ENCODE results near the gene PDCD1. TPM values are rescaled to one million over a fixed set of nuclear protein-coding genes. Genes with fewer than 3 reads are reported as not detected.

PDCD1 gene
- total RNA-seq, 1 experiment from 2014 or later, result not detected

GRCh38 chr2:241893265-241893664 is 34.6 kb upstream of the PDCD1 start:
- POLR2A ChIA-PET (ENCODE audit: unreplicated experiment), result no interaction called here
- peaks cover 16% of the 10 kb centered on the region; the same call in 1 of the 2 replicates for H3K4me1 ChIP-seq (replicated peaks; ENCODE audit: insufficient read depth)
- no peaks in the 10 kb centered on the region for H3K79me2 ChIP-seq (ENCODE audit: low read depth)
- no TSS peak for BruUV-seq (replicated peaks)
- H3K9me3 ChIP-seq (ENCODE audit: insufficient read depth, low read depth), result no peaks in the 10 kb centered on the region
- no peak overlapping the region for H3K4me2 ChIP-seq
- H4K20me1 ChIP-seq (ENCODE audit: insufficient read depth), result no peaks in the 10 kb centered on the region
- peaks cover 34% of the 10 kb centered on the region for H3K27me3 ChIP-seq (ENCODE audit: insufficient read depth, low read depth)
- intact Hi-C loops (cut with micrococcal nuclease; ENCODE audit: unreplicated experiment), result no loop called here
- H3K9me2 ChIP-seq (ENCODE audit: insufficient read depth), result no peaks in the 10 kb centered on the region
- no peak for DNase-seq
- TF ChIP-seq, protein P1, sequence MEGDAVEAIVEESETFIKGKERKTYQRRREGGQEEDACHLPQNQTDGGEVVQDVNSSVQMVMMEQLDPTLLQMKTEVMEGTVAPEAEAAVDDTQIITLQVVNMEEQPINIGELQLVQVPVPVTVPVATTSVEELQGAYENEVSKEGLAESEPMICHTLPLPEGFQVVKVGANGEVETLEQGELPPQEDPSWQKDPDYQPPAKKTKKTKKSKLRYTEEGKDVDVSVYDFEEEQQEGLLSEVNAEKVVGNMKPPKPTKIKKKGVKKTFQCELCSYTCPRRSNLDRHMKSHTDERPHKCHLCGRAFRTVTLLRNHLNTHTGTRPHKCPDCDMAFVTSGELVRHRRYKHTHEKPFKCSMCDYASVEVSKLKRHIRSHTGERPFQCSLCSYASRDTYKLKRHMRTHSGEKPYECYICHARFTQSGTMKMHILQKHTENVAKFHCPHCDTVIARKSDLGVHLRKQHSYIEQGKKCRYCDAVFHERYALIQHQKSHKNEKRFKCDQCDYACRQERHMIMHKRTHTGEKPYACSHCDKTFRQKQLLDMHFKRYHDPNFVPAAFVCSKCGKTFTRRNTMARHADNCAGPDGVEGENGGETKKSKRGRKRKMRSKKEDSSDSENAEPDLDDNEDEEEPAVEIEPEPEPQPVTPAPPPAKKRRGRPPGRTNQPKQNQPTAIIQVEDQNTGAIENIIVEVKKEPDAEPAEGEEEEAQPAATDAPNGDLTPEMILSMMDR (conservative IDR thresholded peaks at IDR 0.05), result no peak
- TF ChIP-seq EZH2 (IDR thresholded peaks at IDR 0.05; ENCODE audit: low read depth), result no peak
- CTCF ChIA-PET, result no interaction called here
- H3K27ac ChIP-seq, result no peak overlapping the region
- H3K36me3 ChIP-seq (ENCODE audit: low read depth), result no peaks in the 10 kb centered on the region
- H2AFZ ChIP-seq, result no peak overlapping the region
- H3K4me3 ChIP-seq, result no peak overlapping the region
- 0 out of 2 replicates have a peak, but pooled peaks cover 6% of the 10 kb centered on the region for H3F3A ChIP-seq (ENCODE audit: insufficient read depth, low read depth)

- no peaks in the 10 kb centered on the region for H4K20me1 ChIP-seq (ENCODE audit: insufficient read depth)
- no peaks in the 10 kb centered on the region for H3K36me3 ChIP-seq (ENCODE audit: low read depth)
- H3K4me1 ChIP-seq (replicated peaks; ENCODE audit: insufficient read depth), result peaks cover 16% of the 10 kb centered on the region; the same call in 1 of the 2 replicates
- peak overlapping the region; percentile 27; the same call in 1 of the 2 replicates for H3K4me2 ChIP-seq
- no peaks in the 10 kb centered on the region for H3K9me2 ChIP-seq (ENCODE audit: insufficient read depth)
- no peak overlapping the region for H2AFZ ChIP-seq
- H3K79me2 ChIP-seq (ENCODE audit: low read depth), result no peaks in the 10 kb centered on the region
- H3K9me3 ChIP-seq (ENCODE audit: insufficient read depth, low read depth), result no peaks in the 10 kb centered on the region
- BruUV-seq (replicated peaks), result no TSS peak
- H3K27ac ChIP-seq, result no peak overlapping the region
- H3K27me3 ChIP-seq (ENCODE audit: insufficient read depth, low read depth), result peaks cover 26% of the 10 kb centered on the region
- peak in 1 of 2 experiments; percentile 60 for DNase-seq
- TF ChIP-seq, protein P1 (conservative IDR thresholded peaks at IDR 0.05), result no peak
- TF ChIP-seq EZH2 (IDR thresholded peaks at IDR 0.05; ENCODE audit: low read depth), result no peak
- POLR2A ChIA-PET (ENCODE audit: unreplicated experiment), result no interaction called here
- CTCF ChIA-PET, result interaction anchor here (0.6 kb wide), 1 partner anchor 297 kb away, joined by 3 read pairs; no protein-coding TSS in a partner anchor
- H3F3A ChIP-seq (ENCODE audit: insufficient read depth, low read depth), result 0 out of 2 replicates have a peak, but pooled peaks cover 6% of the 10 kb centered on the region
- intact Hi-C loops (cut with micrococcal nuclease; ENCODE audit: unreplicated experiment), result no loop called here
- no peak overlapping the region for H3K4me3 ChIP-seq
Measured at GRCh38 chr2:241892299-241893137, 33.8 kb upstream of the PDCD1 start.

- POLR2A ChIA-PET (ENCODE audit: unreplicated experiment), result no interaction called here
- CTCF ChIA-PET, result interaction anchor here (0.8 kb wide), 1 partner anchor 13 kb away, joined by 4 read pairs; no protein-coding TSS in a partner anchor
- H3K27me3 ChIP-seq (ENCODE audit: insufficient read depth, low read depth), result peaks cover 25% of the 10 kb centered on the region
- no peak for TF ChIP-seq EZH2 (IDR thresholded peaks at IDR 0.05; ENCODE audit: low read depth)
- TF ChIP-seq, protein P1 (conservative IDR thresholded peaks at IDR 0.05), result no peak
- no peaks in the 10 kb centered on the region for H3K9me3 ChIP-seq (ENCODE audit: insufficient read depth, low read depth)
- no peak overlapping the region for H3K4me2 ChIP-seq
- no peak for DNase-seq
- intact Hi-C loops (cut with micrococcal nuclease; ENCODE audit: unreplicated experiment), result no loop called here
- no peaks in the 10 kb centered on the region for H3K36me3 ChIP-seq (ENCODE audit: low read depth)
- H3F3A ChIP-seq (ENCODE audit: insufficient read depth, low read depth), result 0 out of 2 replicates have a peak, but pooled peaks cover 6% of the 10 kb centered on the region
- no peaks in the 10 kb centered on the region for H3K79me2 ChIP-seq (ENCODE audit: low read depth)
- no peaks in the 10 kb centered on the region for H4K20me1 ChIP-seq (ENCODE audit: insufficient read depth)
- H2AFZ ChIP-seq, result no peak overlapping the region
- H3K4me3 ChIP-seq, result no peak overlapping the region
- H3K4me1 ChIP-seq (replicated peaks; ENCODE audit: insufficient read depth), result peaks cover 16% of the 10 kb centered on the region; the same call in 1 of the 2 replicates
- H3K9me2 ChIP-seq (ENCODE audit: insufficient read depth), result no peaks in the 10 kb centered on the region
- no TSS peak for BruUV-seq (replicated peaks)
- H3K27ac ChIP-seq, result no peak overlapping the region
Measured at GRCh38 chr2:241891988-241892298, 33.2 kb upstream of the PDCD1 start.
